Left renal pelvis (tissue), 4 donors: ENCODE data around the gene NTM. TPM values are rescaled to one million over a fixed set of nuclear protein-coding genes. Genes with fewer than 3 reads are reported as not detected.

Experiments used
- DNase-seq, 4 donors: peaks; one replicate each; pipeline ENCODE4 v3.0.0-alpha.2; 2013; ENCODE audit warnings: low read depth in 4 of 4, low spot score in 3 of 4
- polyA plus RNA-seq, 4 donors: library from polyadenylated mRNA; unstranded; fragments of 120-200 nt; gene quantifications; one replicate each; pipeline ENCODE4 v1.2.1, GENCODE V29; 2013; ENCODE audit not compliant: insufficient read length in 4 of 4

Gene NTM
- polyA plus RNA-seq, 4 donors: 41.2 to 80.3 (median 50.2) TPM

DNA sequence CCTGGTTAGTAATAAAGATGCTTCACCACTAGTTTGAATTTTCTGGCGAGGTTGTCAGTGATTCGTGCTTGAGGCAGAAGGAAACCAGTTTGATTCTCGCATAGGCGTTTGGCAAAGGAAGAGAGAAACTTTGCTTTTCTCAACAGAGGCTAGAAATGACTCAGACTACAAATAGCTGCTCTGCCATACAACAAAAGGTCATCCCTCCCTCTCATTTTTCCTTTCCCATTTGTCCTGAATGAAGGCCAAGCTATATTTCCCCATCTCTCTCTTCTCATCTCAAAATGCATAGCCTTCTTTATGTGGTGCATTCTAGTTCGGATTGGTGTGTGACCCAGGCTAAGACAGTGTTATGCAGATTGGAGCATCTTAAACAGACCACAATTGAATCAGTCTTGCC, 741.4 kb downstream of the NTM start:
- DNase-seq: no peak

- no peak for DNase-seq
Observed at GRCh38 chr11:132112846-132113245, 742.4 kb downstream of the NTM start.

GRCh38 chr11:132114185-132114584, 743.8 kb downstream of the NTM start:
- DNase-seq: no peak

DNA sequence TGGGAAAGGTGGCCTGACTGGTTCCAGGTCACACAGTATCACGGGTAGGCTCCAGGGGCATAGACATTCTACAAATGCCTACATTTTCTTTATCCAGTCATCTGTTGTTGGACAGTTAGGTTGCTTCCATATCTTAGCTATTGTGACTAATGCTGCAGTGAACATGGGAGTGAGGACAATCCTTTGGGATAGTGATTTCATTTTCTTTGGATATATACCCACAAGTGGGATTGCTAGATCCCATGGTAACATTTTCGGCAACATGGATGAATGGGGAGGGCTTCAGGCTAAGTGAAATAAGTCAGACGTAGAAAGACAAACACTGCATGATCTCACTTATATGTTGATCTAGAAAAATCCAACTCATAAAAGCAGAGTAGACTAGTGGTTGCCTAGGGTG, 744.3 kb downstream of the NTM start:
- no peak for DNase-seq

DNA sequence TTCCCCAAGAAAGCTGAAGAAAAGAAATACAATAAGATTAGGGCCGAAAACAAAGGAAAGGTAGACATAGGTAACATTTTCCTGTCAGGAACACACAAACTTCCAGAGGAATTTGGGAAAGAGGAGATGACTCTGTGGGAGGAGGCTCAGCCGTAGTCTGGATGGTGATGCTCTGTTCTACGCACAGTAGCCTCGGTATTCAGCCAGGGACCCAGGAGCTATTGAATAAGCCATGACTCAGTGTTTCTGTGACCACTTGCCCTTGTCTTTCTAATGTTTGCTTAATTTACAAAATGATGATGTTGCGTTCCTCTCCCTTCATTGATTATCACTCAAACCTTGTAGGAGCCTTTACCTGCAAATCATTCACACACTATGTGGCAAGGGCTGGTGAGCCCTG, 745.0 kb downstream of the NTM start:
- no peak for DNase-seq

GRCh38 chr11:132116516-132116915, 746.1 kb downstream of the NTM start:
- no peak for DNase-seq

DNA sequence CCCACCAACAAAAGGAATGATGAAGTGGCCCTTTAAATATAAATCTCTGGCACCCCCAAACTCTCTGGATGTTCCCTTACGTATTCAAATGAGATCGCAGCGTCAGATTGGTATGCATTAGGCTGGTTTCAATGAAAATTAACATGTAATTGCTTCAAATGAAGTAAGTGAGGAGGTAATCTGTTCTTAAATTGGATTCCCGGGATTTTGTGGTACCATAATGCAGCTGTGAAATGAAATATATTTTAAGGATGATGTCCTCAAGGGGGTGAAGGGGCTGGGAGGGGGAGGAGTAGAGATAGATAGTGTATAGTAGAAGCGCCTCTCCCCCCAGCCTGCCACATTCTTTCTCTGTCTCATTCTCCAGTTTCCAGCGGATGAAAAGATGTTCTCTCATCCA, 748.2 kb downstream of the NTM start:
- DNase-seq: no peak

DNA sequence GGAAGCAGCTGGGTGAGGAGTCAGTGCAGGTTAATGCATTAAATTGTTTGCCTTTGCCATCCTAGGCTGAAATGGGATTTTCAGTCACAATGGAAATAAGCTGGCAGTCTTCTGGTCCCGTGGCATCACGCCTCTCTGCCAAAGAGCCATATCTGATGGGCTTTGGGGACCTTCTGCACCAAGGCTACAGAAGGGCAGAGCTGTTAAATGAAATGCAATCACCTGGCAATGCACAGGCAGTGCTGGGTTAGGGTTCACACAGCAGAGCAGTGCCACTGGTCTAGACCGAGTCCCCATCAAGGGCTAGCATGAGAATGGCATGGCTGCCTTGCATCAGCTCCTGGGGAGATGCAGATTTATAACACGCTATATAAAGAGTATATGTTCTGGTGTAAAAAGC, 749.2 kb downstream of the NTM start:
- DNase-seq: no peak

DNA sequence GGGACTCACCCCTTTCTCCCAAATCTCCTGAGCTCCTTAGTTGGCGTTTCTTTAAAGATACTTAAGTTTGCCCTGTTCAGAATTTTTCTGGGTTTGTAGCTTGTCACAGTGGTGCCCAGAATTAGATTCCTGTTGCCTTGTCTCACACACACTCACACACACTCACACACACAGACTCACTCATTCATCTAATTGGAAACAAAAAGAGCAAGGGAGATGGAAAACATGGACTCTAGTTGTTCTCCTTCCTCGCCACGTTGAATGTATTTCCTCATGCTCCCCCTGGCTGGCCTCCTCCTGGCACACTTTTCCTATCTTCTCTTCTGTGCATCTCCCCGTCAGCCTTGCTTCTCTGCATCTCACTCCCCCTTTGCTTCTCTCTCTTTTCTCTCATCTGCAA, 752.3 kb downstream of the NTM start:
- DNase-seq: no peak

DNA sequence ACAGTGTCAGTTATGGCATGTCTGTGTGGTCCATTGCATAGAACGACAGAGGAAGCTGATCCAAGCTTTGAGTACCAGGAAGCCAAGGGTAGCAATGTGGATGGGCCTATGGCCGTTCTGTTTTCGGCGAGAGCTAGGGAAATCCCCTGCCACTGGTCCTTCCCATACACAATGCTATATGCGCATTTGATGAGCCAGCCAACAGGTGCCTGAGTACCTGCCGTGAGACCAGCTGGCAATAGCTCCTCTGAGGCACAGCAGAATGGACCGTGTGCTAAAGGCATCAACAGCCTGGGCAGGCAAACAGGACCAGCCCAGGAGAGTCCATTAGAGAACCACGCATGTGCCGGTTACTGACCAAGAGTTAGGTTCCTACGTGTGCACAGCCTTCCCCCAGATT, 753.0 kb downstream of the NTM start:
- DNase-seq: no peak

DNA sequence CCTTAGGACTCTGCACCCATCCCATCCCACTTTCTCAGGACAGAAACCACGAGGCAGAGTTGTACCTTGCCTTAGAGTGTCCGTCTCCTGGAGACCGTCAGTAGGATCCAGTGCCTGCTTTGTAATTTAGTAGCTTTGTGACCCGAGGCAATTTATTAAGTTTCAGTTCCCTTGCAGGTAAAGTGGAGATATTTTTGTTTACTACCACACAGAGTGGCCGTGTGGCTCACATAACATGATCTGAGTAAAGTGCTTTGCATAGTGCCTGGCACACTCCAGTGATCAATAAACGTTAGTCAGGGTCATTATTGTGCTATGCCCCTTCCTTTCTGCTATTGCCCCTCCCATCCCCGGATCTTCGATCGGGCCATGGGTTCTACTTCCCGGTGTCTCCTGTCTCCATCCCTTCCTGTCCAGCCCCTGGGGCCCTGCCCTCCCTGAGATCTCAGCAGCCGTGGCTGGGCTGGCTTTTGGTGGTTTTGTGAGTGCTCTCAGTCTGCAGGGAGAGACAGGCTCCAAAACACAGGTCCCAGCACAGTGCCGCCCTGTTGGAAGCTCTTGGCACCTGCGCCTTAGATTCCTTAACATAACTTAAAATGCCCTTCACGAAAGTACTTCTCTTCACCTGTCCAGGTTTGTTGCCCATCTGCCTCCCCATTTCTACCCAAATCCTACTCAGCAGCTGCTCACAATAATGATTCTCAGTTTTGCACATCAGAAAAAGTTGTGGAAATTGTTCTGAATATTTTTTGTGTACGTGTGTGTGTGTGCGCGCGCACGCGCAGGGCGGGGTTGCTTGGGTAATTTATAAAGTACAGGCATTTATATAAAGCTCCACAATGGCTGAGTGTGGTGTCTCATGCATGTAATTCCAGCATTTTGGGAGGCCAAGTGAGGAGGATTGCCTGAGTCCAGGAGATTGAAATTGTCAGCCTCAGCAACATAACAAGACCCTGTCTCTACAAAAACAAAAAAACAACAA, 753.7 kb downstream of the NTM start:
- DNase-seq: no peak

GRCh38 chr11:132125988-132126871, 755.8 kb downstream of the NTM start:
- DNase-seq: no peak

DNA sequence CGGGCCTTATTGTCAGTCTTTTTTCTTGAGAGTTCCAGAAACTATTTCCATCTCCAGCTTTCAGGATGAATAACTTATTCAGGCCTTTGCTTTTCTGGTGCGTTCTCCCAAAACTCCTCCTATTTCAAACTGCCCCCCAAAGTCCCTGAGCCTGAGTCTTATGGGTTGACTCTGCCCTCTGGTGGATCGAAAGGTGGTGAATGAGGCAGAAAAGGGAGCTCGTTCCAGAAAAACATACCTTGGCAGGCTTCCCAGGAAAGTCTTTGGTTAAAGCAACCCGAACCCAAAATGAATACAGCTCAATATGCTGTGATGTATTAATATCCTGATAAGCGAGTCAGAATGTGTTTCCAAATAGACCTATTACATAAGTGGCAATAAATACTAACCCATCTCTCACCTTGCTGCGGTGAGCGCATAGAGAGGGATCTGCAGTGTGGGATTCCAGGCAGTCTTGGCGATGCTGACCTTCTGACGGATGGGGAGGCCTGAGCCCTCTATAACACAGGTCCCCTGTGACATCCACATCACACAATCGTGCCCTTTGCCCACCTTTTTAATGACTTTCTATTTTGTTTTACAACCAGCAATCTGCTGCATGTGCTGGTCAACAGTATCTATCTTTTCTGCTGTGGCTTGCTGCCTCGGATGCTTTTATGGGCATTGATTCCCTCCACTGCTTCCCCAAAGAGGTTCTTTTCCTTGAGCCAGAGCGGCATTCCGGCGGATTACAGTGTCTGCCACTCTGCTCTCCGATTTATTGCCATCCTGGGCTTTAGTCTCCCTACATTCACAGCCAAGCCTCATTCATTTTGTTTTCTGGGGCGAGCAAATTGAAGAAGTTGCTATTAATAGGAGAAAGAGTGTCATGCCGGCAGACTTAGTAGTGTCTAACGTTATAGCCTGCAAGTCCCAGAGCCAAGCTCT, 756.8 kb downstream of the NTM start:
- peak in 3 of 4 donors; percentile 54 to 64 (median 61) for DNase-seq

GRCh38 chr11:132127900-132128288, 757.5 kb downstream of the NTM start:
- no peak for DNase-seq

- no peak for DNase-seq
Observed at GRCh38 chr11:132131047-132131446, 760.6 kb downstream of the NTM start.

DNA sequence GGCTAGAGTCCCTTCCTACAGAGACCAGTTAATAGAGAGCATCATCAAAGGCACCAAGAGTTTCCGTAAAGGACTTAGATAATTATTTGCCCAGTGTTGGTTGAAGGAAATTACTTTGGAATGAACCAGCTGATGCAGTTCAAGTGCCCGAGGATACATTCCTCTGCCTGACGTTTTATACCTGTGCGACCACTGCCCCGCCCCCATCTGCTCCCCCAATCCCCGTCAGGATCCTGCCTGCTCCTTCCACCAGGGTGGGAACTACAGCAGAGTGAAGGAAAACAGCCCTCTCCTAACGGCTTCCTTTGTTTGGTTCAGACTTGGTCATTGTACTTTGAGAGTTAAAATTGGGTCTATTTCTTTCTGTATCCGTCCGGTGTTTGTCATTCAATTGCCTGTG, 761.5 kb downstream of the NTM start:
- DNase-seq: no peak

- no peak for DNase-seq
Observed at GRCh38 chr11:132134322-132134721, 763.9 kb downstream of the NTM start.

GRCh38 chr11:132137289-132137980, 767.0 kb downstream of the NTM start:
- DNase-seq: no peak

GRCh38 chr11:132137981-132138313, 767.5 kb downstream of the NTM start:
- DNase-seq: no peak

DNA sequence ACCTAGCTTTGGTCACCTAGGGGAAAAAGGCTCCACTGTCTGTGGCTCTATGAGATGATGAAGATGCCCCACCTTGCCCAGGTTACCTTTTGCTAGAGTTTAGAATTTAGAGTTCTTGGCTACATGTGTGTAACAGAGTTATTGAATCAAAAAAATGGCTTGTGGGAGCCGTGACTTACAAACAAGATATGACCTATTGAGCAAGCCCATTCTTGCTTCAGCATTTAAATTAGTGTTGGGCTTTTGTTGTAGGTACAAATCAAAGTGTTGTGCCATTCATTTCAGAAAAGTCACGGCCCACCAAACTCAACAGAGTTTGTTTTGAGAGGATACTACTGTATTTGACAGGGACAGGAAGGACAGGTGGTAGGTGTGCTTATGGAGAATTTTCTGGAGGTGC, 768.8 kb downstream of the NTM start:
- DNase-seq: no peak
